Panc1 (cell line): ENCODE measurements around the gene KNDC1. TPM values are rescaled to one million over a fixed set of nuclear protein-coding genes. Genes with fewer than 3 reads are reported as not detected.
A peak's percentile ranks its signal among the peaks of the same experiment; 100 is the strongest.
"Not testable (repeated sequence)": the region's sequence is repeated elsewhere in the genome, so short reads cannot be mapped to it uniquely, and the experiment has no call there.

Experiments
- ATAC-seq: fragments of 200-7000 bp; cut with Tn5 transposase; 2 replicates; pipeline ENCODE4 v1.9.1; 2020; ENCODE audit warnings: mild to moderate bottlenecking, moderate library complexity
- BruUV-seq: library from RNA; stranded (reverse); fragments of 400-500 nt; replicated peaks from 2 replicates; lab custom pipeline; 2021; lab: Mats Ljungman, UMichigan
- CTCF ChIA-PET: fragments of 300-600 bp; sonication (Branson Sonifier 250); formaldehyde crosslinking; loops from one replicate; lab custom pipeline; 2022; ENCODE audit warnings: antibody characterized with exemption; lab: Charles Lee
- POLR2A ChIA-PET: fragments of 300-600 bp; sonication (Branson Sonifier 250); formaldehyde crosslinking; loops from one replicate; lab custom pipeline; 2022; ENCODE audit warnings: antibody characterized with exemption; lab: Charles Lee
- DNase-seq: peaks from one replicate; pipeline ENCODE4 v3.0.0-alpha.2; 2010; ENCODE audit warnings: low read depth, low spot score
- H3K27ac ChIP-seq: 2 replicates; pipeline ENCODE4 v1.5.1; 2011; ENCODE audit warnings: mild to moderate bottlenecking, low read length, inconsistent platforms
- H3K27me3 ChIP-seq: fragments of 200-500 bp; sonication (Bioruptor generic); 2 replicates; pipeline ENCODE4 v1.6.0; 2014; ENCODE audit warnings: low read length, inconsistent platforms; ENCODE audit not compliant: control insufficient read depth, insufficient read depth
- H3K36me3 ChIP-seq: fragments of 200-500 bp; sonication (Bioruptor generic); 2 replicates; pipeline ENCODE4 v1.5.1; 2014; ENCODE audit warnings: inconsistent platforms, mild to moderate bottlenecking, low read length, moderate library complexity; ENCODE audit not compliant: control insufficient read depth, insufficient read depth
- H3K4me1 ChIP-seq: 2 replicates; pipeline ENCODE4 v1.5.1; 2011; ENCODE audit warnings: inconsistent platforms, mild to moderate bottlenecking, low read length, moderate library complexity; ENCODE audit not compliant: control insufficient read depth, insufficient read depth
- H3K4me3 ChIP-seq, 2 experiments: 2 replicates each; pipeline ENCODE4 v1.5.1; 2011 to 2012; ENCODE audit warnings: low read depth in 2 of 2, low read length in 2 of 2, mild to moderate bottlenecking in 2 of 2, inconsistent platforms in 1 of 2, moderate library complexity in 1 of 2
- H3K9me3 ChIP-seq: fragments of 200-500 bp; sonication (Bioruptor generic); 2 replicates; pipeline ENCODE4 v1.5.1; 2014; ENCODE audit warnings: low read depth, mild to moderate bottlenecking, inconsistent platforms, low read length, moderate library complexity; ENCODE audit not compliant: control insufficient read depth, insufficient read depth
- CTCF ChIP-seq: fragments of 450-650 bp; IDR thresholded peaks from 2 replicates; pipeline ENCODE4 v1.5.1; 2017; ENCODE audit warnings: mild to moderate bottlenecking
- POLR2AphosphoS5 ChIP-seq: IDR thresholded peaks from 2 replicates; pipeline ENCODE4 v1.6.1; 2012; ENCODE audit warnings: mild to moderate bottlenecking, low read depth, low read length, moderate library complexity
- SIN3A ChIP-seq: IDR thresholded peaks from 2 replicates; pipeline ENCODE4 v1.6.1; 2012; ENCODE audit warnings: low read depth, mild to moderate bottlenecking, low read length, moderate library complexity, borderline replicate concordance; ENCODE audit not compliant: insufficient read depth
- TCF7L2 ChIP-seq: IDR thresholded peaks from 2 replicates; pipeline ENCODE4 v1.6.1; 2011; ENCODE audit warnings: mild to moderate bottlenecking, low read depth, low read length, inconsistent platforms
- in situ Hi-C: cut with HindIII; loops from 2 replicates; pipeline ENCODE4 v1.10.0; 2016; ENCODE audit warnings: low sequenced_read_pairs, low pct_unique_long_range_greater_than_20kb
- intact Hi-C: fragments of 100-400 bp; cut with micrococcal nuclease; formaldehyde crosslinking; loops from one replicate; pipeline ENCODE4 v1.10.0; 2022; ENCODE audit not compliant: unreplicated experiment
- total RNA-seq: library from RNA; stranded (reverse); gene quantifications from one replicate; pipeline ENCODE4 v1.2.1, GENCODE V29; 2021; ENCODE audit not compliant: unreplicated experiment
- TF ChIP-seq, protein P1 (sequence below), 2 experiments: IDR thresholded peaks; 2 replicates each; pipeline ENCODE4 v1.6.1; 2011 to 2012; ENCODE audit warnings: low read depth in 2 of 2, control low read depth in 1 of 2, low read length in 1 of 2, mild to moderate bottlenecking in 1 of 2, moderate library complexity in 1 of 2; ENCODE audit not compliant: insufficient read depth in 1 of 2

The KNDC1 gene
- total RNA-seq, 1 experiment from 2014 or later: 2.6 TPM

GRCh38 chr10:133135116-133135465, 24.9 kb upstream of the KNDC1 start:
- peak; percentile 51 for ATAC-seq
- ChIA-PET CTCF (no interaction called here), POLR2A (interaction anchor here (0.5 kb wide), 1 partner anchor 17 kb away, joined by 3 read pairs; no protein-coding TSS in a partner anchor)
- H3K36me3 ChIP-seq: no peaks in the 10 kb centered on the region
- H3K27ac ChIP-seq: no peak overlapping the region
- in situ Hi-C loops: no loop called here
- intact Hi-C loops: no loop called here
- H3K27me3 ChIP-seq: no peaks in the 10 kb centered on the region
- no peaks in the 10 kb centered on the region for H3K9me3 ChIP-seq
- TF ChIP-seq POLR2AphosphoS5: no peak
- TF ChIP-seq SIN3A: no peak
- TF ChIP-seq, protein P1, sequence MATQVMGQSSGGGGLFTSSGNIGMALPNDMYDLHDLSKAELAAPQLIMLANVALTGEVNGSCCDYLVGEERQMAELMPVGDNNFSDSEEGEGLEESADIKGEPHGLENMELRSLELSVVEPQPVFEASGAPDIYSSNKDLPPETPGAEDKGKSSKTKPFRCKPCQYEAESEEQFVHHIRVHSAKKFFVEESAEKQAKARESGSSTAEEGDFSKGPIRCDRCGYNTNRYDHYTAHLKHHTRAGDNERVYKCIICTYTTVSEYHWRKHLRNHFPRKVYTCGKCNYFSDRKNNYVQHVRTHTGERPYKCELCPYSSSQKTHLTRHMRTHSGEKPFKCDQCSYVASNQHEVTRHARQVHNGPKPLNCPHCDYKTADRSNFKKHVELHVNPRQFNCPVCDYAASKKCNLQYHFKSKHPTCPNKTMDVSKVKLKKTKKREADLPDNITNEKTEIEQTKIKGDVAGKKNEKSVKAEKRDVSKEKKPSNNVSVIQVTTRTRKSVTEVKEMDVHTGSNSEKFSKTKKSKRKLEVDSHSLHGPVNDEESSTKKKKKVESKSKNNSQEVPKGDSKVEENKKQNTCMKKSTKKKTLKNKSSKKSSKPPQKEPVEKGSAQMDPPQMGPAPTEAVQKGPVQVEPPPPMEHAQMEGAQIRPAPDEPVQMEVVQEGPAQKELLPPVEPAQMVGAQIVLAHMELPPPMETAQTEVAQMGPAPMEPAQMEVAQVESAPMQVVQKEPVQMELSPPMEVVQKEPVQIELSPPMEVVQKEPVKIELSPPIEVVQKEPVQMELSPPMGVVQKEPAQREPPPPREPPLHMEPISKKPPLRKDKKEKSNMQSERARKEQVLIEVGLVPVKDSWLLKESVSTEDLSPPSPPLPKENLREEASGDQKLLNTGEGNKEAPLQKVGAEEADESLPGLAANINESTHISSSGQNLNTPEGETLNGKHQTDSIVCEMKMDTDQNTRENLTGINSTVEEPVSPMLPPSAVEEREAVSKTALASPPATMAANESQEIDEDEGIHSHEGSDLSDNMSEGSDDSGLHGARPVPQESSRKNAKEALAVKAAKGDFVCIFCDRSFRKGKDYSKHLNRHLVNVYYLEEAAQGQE (IDR thresholded peaks at IDR 0.05; ENCODE audit: insufficient read depth in 1 of 2, low read depth in 2 of 2, low read length in 1 of 2): no peak
- no peak for TF ChIP-seq TCF7L2
- no peak for TF ChIP-seq CTCF
- DNase-seq: no peak
- no peak overlapping the region for H3K4me3 ChIP-seq
- no TSS peak for BruUV-seq
- no peaks in the 10 kb centered on the region; the same call in 1 of the 2 replicates for H3K4me1 ChIP-seq

GRCh38 chr10:133137486-133138145, 22.4 kb upstream of the KNDC1 start:
- POLR2A ChIA-PET, ATAC-seq, BruUV-seq, H3K9me3 ChIP-seq, H3K4me1 ChIP-seq, H3K36me3 ChIP-seq, H3K27ac ChIP-seq, DNase-seq, in situ Hi-C loops, H3K27me3 ChIP-seq, H3K4me3 ChIP-seq, intact Hi-C loops, CTCF ChIA-PET: not testable (repeated sequence)

- peak; percentile 80 for ATAC-seq
- in situ Hi-C loops: no loop called here
These were observed 20.4 kb upstream of the KNDC1 start for GRCh38 chr10:133139551-133140065.

More at GRCh38 chr10:133139551-133140065, 20.4 kb upstream of the KNDC1 start:
- ChIA-PET CTCF (no interaction called here), POLR2A (interaction anchor here (0.5 to 0.7 kb wide), 2 partner anchors 122 to 626 kb away, joined by 3 to 4 read pairs; no protein-coding TSS in a partner anchor)
- Histone ChIP-seq H3K36me3 (no peaks in the 10 kb centered on the region), H3K9me3 (no peaks in the 10 kb centered on the region), H3K27me3 (no peaks in the 10 kb centered on the region), H3K4me1 (no peaks in the 10 kb centered on the region; the same call in 1 of the 2 replicates), H3K27ac (no peak overlapping the region), H3K4me3 (peak overlapping the region in 1 of 2 experiments; percentile 30; a peak in 1 of 4 replicates)
- DNase-seq: no peak
- intact Hi-C loops: no loop called here
- no TSS peak for BruUV-seq
- no peak for TF ChIP-seq SIN3A
- no peak for TF ChIP-seq TCF7L2
- TF ChIP-seq POLR2AphosphoS5: no peak
- no peak for TF ChIP-seq CTCF
- TF ChIP-seq, protein P1 (IDR thresholded peaks at IDR 0.05; ENCODE audit: insufficient read depth in 1 of 2, low read depth in 2 of 2, low read length in 1 of 2): no peak
